CD4-positive, alpha-beta T cell treated with Interleukin-12 subunit alpha and Interleukin-12 subunit beta, for 1 hour (primary cell): ENCODE data around the gene PLSCR3.

ENCODE experiments used
- DNase-seq: peaks from one replicate; pipeline ENCODE4 v3.0.0-alpha.2; 2020

The PLSCR3 gene

DNA sequence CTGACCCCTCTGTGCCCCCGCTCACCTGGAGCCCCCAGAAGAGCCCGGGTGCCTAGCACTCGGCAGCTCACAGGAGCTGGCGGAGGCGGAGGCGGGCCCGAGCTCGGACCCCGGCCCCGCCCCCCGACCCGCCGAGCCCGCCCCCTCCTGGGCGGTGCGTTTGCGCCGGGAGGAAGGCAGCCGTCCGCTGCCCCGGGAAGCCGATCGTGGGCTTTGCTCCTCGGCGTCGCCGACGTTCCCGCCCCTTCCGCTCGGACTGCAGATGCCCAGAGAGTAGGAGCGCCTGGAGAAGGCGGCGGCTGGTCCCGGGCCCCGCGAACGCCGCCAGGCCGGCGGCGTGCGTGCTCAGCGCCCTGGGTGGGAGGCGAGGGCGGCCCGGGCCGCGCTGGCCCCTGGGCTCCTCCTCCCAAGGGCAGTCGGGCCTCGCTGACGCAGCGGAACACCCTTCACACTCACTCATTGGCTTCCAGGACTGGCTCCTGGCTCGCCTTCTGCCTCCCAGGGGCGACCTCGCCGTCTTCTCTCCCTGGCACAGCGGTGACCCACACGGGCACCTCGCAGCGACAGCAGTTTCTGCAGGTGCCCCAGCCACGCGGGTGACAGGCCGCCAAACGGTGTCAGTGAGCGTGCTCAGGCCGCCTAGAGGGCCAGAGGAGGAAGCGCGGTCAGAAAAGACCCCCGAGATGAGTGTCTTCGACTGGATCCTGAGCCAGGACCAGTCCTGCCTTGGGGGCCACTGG lies at the start of gene PLSCR3:
PLSCR3 (minus strand) TSS at position 74 of the 740 bp plus-strand sequence. CDS start 415 bp downstream, outside the sequence.
- DNase-seq = peak; percentile 86

GRCh38 chr17:7443499-7444485 lies 49.5 kb upstream of the PLSCR3 start:
- no peak for DNase-seq

GRCh38 chr17:7442142-7442541 lies 47.8 kb upstream of the PLSCR3 start:
- DNase-seq = no peak

DNA sequence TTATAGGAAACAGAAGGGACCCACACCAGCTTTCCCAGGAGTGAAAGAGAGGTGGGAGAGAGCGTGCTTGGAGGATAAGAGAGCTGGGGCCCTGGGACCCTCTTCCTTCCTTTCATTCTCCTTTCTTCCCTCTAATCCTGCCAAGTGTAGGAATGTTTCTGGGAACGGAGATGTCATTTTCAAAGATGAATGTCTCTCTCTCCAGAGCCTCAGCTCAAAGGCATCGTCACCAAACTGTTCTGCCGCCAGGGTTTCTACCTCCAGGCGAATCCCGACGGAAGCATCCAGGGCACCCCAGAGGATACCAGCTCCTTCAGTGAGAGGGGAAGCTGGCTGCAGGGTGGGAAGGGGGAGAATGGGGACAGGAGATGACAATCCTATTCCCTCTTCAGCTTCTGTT lies 46.9 kb upstream of the PLSCR3 start:
- no peak for DNase-seq

DNA sequence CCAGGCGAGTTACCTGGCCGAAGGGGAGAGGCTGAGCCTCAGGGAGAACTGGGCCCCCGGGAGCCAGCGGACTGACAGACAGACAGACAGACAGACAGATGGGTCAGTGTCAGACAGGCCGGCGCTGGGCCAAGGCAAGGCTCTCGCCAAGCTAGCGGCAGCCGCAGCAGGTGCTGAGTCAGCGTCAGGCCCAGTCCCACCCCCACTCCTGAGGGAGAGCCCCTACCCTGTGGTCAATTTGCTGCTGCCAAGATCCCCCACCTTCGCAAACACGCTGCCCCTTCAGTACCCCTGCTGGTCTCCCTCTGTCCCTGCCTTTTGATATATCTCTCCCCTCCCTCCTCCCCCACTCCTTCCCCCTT lies 46.5 kb upstream of the PLSCR3 start:
- no peak for DNase-seq

DNA sequence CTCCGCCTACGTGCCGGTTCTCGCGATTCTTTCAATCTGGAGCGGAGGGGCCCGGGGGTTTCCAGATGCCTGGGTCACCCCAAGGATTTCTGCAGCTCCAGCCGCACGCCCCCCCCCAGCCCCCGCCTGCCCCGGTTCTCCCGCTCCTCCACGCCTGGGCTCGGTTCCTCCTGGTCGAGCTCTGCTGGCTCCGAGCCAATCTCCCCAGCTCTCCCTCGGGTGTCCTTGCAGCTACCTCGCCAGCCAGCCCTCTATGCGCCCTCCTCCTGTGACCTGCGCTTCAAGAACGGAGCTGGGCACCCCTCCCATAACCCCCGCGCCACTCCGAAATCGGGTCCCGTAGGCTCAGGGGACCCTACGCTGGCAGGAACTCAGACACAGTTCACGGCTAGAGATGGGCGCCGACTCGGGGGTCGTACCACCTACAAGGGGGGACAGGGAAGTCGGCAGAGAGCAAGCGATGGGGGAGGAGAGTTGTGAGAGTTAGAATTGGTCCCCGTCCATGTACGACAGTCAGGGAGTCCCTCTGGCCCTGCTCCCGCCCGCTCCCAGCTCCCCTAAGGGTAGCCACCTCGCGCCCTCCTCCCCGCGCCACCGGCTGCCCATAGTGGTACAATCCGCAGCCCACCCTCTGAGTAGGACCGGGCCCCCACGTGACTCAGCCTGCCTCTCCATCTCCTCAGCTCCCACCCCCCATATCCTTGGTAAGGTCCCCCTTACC lies 45.9 kb upstream of the PLSCR3 start:
- DNase-seq = peak; percentile 35

DNA sequence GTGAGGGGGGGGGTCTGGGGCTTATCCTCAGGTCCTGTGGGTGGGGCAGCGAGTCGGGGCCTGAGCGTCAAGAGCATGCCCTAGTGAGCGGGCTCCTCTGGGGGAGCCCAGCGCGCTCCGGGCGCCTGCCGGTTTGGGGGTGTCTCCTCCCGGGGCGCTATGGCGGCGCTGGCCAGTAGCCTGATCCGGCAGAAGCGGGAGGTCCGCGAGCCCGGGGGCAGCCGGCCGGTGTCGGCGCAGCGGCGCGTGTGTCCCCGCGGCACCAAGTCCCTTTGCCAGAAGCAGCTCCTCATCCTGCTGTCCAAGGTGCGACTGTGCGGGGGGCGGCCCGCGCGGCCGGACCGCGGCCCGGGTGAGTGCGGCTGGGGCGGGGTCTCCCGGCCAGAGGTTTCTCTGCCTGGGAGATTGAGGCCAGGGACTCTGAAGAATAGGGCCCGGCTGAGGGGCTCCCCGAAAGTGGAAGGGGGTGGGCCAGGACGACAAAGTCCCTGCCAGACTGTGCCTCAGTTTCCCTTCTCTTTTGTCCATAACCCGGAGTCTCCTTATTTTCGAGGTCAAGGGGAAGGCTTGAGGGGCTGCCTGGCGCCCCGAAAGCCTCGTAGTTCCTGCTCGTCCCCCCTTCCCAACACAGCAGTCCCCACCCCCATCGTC lies 45.3 kb upstream of the PLSCR3 start, which contains the start of gene FGF11:
FGF11 (plus strand) TSS at position 51 of the 651 bp plus-strand sequence; CDS start at position 160, 109 bp downstream.
- no peak for DNase-seq

- DNase-seq = no peak
Observed at GRCh38 chr17:7438656-7439460, 44.5 kb upstream of the PLSCR3 start.

- peak; percentile 57 for DNase-seq
Observed at GRCh38 chr17:7437950-7438614, 43.8 kb upstream of the PLSCR3 start.

GRCh38 chr17:7437369-7437863 lies 43.1 kb upstream of the PLSCR3 start:
- DNase-seq = no peak

GRCh38 chr17:7436556-7437368 lies 42.4 kb upstream of the PLSCR3 start:
- peak; percentile 87 for DNase-seq

DNA sequence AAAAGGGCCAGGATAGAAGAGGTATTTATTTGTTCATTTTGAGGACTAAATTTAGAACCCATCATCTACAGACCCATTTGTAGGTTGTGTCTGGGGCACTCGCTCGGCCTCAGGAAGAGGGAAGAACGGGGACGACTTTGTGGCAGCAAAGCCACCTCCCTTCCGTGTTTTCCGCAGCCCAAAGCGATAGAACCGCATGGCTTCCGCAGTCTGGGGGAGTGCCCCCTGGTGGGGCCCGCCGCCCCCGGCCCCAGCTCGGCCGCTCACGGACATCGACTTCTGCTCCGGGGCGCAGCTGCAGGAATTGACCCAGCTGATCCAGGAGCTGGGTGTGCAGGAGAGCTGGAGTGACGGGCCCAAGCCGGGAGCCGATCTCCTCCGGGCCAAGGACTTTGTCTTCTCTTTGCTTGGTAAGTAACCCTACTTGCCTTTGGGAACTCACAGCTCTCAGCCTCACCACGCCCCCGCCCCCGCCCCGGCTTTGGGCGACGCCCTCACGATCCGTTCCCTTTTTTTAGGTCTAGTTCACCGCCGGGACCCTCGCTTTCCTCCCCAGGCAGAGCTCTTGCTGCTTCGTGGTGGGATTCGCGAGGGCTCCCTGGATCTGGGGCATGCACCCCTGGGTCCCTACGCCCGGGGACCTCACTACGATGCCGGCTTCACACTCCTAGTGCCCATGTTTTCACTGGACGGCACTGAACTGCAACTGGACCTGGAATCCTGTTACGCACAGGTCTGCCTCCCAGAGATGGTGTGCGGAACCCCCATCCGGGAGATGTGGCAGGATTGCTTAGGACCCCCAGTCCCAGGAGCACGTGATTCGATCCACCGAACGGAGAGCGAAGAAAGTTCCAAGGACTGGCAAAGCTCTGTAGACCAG lies 41.6 kb upstream of the PLSCR3 start:
- peak; percentile 57 for DNase-seq

GRCh38 chr17:7432296-7432695 lies 38.0 kb upstream of the PLSCR3 start:
- no peak for DNase-seq

- DNase-seq = no peak
Observed at GRCh38 chr17:7431231-7431630, 36.9 kb upstream of the PLSCR3 start.

- no peak for DNase-seq
Observed at GRCh38 chr17:7429722-7430121, 35.4 kb upstream of the PLSCR3 start.

- no peak for DNase-seq
Observed at GRCh38 chr17:7428557-7428956, 34.2 kb upstream of the PLSCR3 start, which contains the start of gene SPEM3. Gene SPEM3 (plus strand): TSS chr17:7428857. CDS start chr17:7428903, 46 bp downstream.

- no peak for DNase-seq
Observed at GRCh38 chr17:7427549-7427948, 33.2 kb upstream of the PLSCR3 start.

DNA sequence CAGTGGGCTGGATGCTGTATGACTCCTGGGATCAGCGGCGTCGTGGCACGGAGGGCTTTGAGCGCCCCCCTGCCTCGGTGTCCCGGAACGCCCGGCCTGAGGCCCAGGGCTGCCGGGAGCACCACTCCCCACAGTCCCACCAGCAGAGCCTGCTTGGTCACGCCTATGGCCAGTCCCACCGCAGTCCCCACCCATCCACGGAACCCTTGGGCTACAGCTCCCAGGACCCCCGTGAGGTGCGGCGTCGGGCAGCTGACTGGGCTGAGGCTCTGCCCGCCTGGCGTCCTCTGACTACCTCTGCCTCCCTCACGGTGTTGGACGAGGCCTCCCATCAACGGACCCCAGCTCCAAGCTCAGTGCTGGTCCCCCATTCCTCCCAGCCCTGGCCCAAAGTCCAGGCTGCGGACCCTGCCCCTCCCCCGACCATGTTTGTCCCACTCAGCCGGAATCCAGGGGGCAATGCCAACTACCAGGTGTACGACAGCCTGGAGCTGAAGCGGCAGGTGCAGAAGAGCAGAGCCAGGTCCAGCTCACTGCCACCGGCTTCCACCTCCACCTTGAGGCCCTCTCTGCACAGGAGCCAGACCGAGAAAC lies 32.7 kb upstream of the PLSCR3 start:
- no peak for DNase-seq
